ENCODE results near the gene MEX3D.

The MEX3D gene

GRCh38 chr19:1508507-1508856 lies 59.6 kb downstream of the MEX3D start:
- H3K27ac ChIP-seq = peak overlapping the region; percentile 67
- TF ChIP-seq CTCF (conservative IDR thresholded peaks at IDR 0.05) (no peak), ZFX (IDR thresholded peaks at IDR 0.05) (no peak)

GRCh38 chr19:1507763-1508506 lies 60.2 kb downstream of the MEX3D start:
- TF ChIP-seq CTCF (conservative IDR thresholded peaks at IDR 0.05) = no peak
- TF ChIP-seq ZFX (IDR thresholded peaks at IDR 0.05) = no peak
- peak overlapping the region; percentile 67 for H3K27ac ChIP-seq

GRCh38 chr19:1507192-1507660 lies 60.9 kb downstream of the MEX3D start:
- peak overlapping the region; percentile 67 for H3K27ac ChIP-seq
- TF ChIP-seq ZFX (IDR thresholded peaks at IDR 0.05) = no peak
- no peak for TF ChIP-seq CTCF (conservative IDR thresholded peaks at IDR 0.05)

DNA sequence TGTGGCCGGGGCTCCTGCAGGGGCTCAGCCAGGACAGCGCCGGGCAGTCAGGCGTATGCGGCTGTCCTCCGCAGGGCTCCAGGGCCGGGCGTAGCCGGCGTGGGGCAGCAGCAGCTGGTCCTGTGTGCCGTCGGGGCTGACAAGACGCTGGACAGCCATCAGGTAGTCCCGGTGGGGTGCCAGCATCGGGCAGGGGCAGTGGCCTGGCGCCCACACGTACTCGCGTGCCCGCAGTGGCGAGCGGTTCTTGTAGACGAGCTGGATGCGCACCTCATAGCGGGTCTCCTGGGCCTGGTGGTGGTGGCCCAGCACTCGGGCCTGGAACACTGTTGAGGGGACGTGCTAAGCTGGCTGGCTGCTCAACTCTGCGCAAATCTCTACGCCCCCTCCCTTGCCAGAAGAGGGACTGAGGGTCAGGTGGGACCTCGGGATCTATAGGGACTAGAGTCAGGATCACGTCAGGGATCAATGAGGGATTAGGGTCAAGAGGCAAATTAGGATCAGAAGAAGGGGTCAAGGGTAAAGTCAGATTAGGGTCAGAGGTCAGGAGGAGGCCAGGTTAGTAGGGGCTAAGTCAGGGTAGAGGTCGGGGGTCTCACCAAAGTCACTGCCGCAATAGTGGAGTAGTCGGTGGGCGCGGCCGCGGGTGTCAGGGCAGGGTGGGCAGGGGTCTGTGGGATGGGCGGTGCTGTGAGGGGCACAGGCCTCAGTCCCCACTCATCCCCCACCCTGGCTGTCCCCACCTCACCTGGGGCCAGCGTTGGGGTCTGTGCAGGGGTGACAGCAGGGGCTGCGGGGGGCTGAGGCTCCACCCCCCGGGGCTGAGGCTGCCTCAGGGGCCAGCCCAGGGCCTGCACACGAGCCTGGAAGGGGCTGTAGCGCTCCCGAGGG lies 61.9 kb downstream of the MEX3D start:
- TF ChIP-seq ZFX (IDR thresholded peaks at IDR 0.05) = no peak
- TF ChIP-seq CTCF (conservative IDR thresholded peaks at IDR 0.05) = no peak
- H3K27ac ChIP-seq = no peak overlapping the region

DNA sequence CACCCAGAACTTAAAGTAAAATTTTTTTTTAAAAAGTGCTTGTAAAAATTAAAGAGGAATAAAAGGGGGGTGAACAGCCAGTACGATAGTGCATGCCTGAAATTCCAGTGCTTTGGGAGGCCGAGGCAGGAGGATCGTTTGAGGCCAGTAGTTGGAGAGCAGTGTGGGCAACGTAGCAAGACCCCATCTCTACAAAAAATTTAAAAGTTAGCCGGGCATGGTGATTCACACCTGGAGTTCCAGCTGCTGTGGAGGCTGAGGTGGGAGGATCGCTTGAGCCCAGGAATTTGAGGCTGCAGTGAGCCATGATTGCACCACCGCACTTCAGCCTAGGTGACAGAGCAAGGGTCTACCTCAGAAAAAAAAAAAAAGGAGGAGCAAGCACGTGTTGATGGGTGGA lies 63.1 kb downstream of the MEX3D start:
- H3K27ac ChIP-seq = no peak overlapping the region

More for the DNA sequence above, 63.1 kb downstream of the MEX3D start:
- TF ChIP-seq CTCF (conservative IDR thresholded peaks at IDR 0.05) (no peak), ZFX (IDR thresholded peaks at IDR 0.05) (no peak)

Data from C4-2B (cell line).